DMS 273 treated with DMSO at 0.1 percent for 48 hours (cell line): ENCODE results near the gene BBIP1.
"Not testable (repeated sequence)": the region's sequence is repeated elsewhere in the genome, so short reads cannot be mapped to it uniquely, and the experiment has no call there.

Source experiments
- DNase-seq: peaks from one replicate; lab custom pipeline; 2025; lab: John Stamatoyannopoulos, UW

Gene BBIP1

GRCh38 chr10:110885932-110886674 is 32.9 kb downstream of the BBIP1 start:
- no peak for DNase-seq

- no peak for DNase-seq
These were observed 35.1 kb downstream of the BBIP1 start for GRCh38 chr10:110883924-110884323.

- DNase-seq: no peak
These were observed 37.1 kb downstream of the BBIP1 start for GRCh38 chr10:110881905-110882304.

GRCh38 chr10:110881247-110881646 is 37.7 kb downstream of the BBIP1 start:
- DNase-seq: no peak

- DNase-seq: no peak
These were observed 39.0 kb downstream of the BBIP1 start for GRCh38 chr10:110880012-110880411.

GRCh38 chr10:110876788-110877187 is 42.2 kb downstream of the BBIP1 start:
- no peak for DNase-seq

GRCh38 chr10:110876000-110876399 is 43.0 kb downstream of the BBIP1 start:
- DNase-seq: no peak

- no peak for DNase-seq
These were observed 45.0 kb downstream of the BBIP1 start for GRCh38 chr10:110873951-110874350.

GRCh38 chr10:110872984-110873923 is 45.7 kb downstream of the BBIP1 start:
- no peak for DNase-seq

- peak; percentile 80 for DNase-seq
These were observed 46.6 kb downstream of the BBIP1 start for GRCh38 chr10:110872145-110872983.

GRCh38 chr10:110871298-110872084 is 47.5 kb downstream of the BBIP1 start, which contains the start of gene PDCD4:
Gene PDCD4 (plus strand): TSS chr10:110871928. CDS start chr10:110876028, 4,100 bp downstream.
- peak; percentile 91 for DNase-seq

GRCh38 chr10:110870823-110871297 is 48.1 kb downstream of the BBIP1 start:
- no peak for DNase-seq

GRCh38 chr10:110868981-110869380 is 50.0 kb downstream of the BBIP1 start:
- no peak for DNase-seq

- DNase-seq: no peak
These were observed 51.0 kb downstream of the BBIP1 start for GRCh38 chr10:110867807-110868465.

- DNase-seq: not testable (repeated sequence)
These were observed 51.8 kb downstream of the BBIP1 start for GRCh38 chr10:110867011-110867806.

GRCh38 chr10:110865809-110866482 is 53.0 kb downstream of the BBIP1 start:
- peak; percentile 32 for DNase-seq

- no peak for DNase-seq
These were observed 53.7 kb downstream of the BBIP1 start for GRCh38 chr10:110865186-110865808.

- DNase-seq: peak; percentile 25
These were observed 54.3 kb downstream of the BBIP1 start for GRCh38 chr10:110864662-110865140.
